Activated T-cell treated with anti-CD3 and anti-CD28 coated beads for 24 hours (primary cell): Measurements from ENCODE around the gene RPS18.
"Not testable (repeated sequence)": the region's sequence is repeated elsewhere in the genome, so short reads cannot be mapped to it uniquely, and the experiment has no call there.

Experiments
- DNase-seq: peaks from one replicate; pipeline ENCODE4 v3.0.0-alpha.2; 2020; ENCODE audit warnings: low read depth

Gene RPS18

GRCh38 chr6:33271468-33272274, at the start of gene RPS18, which contains the start of gene VPS52:
TSS of gene RPS18 (plus strand) at chr6:33272075. CDS start at chr6:33272120, 45 bp downstream.
TSS of gene VPS52 (minus strand) at chr6:33271876. CDS start at chr6:33271675, 201 bp downstream.
- DNase-seq = peak; percentile 90

DNA sequence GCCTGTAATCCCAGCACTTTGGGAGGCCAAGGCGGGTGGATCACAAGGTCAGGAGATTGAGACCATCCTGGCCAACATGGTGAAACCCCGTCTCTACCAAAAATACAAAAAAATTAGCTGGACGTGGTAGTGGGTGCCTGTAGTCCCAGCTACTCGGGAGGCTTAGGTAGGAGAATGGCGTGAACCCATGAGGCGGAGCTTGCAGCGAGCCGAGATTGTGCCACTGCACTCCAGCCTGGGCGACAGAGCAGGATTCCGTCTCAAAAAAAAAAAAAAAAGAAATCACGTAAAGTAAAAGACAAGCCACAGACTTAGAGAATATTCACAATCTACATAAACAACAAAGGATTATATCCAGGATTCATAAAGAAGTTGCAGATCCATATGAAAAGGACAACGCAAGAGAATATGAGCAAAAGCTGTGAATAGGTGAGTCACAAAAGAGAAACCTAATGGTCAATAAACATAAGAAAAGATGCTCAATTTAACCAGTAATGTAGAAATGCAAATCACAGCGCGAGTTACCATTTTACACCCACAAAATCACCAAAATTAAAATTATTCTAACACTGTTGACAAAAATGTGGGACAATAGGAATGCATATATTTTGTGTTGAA, 45.3 kb upstream of the RPS18 start:
- not testable (repeated sequence) for DNase-seq

DNA sequence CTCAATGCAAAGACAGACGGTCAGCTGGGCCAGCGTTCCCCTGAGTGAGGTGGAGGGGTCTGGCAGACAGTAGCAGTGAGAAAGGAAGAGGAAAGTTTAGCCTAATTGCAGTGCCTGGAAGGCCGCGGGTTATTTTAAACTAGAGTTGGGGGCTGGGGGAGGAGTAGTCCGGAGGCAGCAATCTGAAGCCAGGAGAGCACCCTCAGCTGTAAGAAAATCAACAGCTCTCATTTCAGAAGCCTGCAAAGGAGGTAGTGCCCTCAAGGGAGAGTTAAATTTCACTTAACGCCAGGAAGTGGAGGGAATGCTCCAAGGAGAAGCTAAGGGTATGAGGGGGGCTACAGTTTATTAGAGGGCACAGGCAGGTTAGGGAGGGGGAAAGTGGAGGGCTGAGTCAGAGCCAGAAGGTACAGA, 36.6 kb upstream of the RPS18 start:
- DNase-seq = no peak

GRCh38 chr6:33236328-33236727, 35.5 kb upstream of the RPS18 start:
- DNase-seq = no peak

DNA sequence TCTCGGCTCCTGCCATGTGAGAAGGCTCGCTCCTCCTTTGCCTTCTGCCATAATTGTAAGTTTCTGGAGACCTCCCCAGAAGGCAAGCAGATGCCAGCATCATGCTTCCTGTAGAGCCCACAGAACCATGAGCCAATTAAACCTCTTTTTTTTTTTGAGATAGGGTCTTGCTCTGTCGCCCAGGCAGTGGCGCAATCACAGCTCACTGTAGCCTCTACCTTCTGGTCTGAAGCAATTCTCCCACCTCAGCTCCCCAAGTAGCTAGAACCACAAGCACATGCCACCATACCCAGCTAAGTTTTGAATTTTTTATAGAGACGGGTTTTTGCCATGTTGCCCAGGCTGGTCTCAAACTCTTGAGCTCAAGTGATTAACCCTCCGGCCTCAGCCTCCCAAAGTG, 35.0 kb upstream of the RPS18 start:
- DNase-seq = no peak

DNA sequence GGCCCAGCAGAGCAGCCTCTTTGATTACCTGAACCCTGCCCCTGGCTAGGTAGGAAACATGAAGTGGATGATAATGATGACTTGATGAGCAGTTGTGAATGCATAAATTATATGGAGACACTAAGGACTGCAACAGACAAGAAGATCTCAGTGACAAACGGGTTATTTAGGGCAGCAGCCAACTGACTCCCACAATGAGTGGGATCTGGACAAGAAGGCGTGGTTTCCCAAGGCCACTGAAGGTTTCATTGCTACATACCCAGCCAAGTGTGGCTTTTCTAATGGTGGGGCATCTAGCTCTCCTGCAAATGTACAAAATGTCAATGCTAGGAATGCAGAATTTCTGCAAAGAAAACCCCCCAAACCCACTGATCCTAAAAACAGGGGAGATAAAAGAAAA, 34.1 kb upstream of the RPS18 start:
- DNase-seq = no peak

GRCh38 chr6:33241968-33242367, 29.9 kb upstream of the RPS18 start:
- DNase-seq = no peak

- DNase-seq = no peak
Observed at GRCh38 chr6:33243476-33243875, 28.4 kb upstream of the RPS18 start.

- peak; percentile 90 for DNase-seq
Observed at GRCh38 chr6:33247977-33248642, 23.8 kb upstream of the RPS18 start.

DNA sequence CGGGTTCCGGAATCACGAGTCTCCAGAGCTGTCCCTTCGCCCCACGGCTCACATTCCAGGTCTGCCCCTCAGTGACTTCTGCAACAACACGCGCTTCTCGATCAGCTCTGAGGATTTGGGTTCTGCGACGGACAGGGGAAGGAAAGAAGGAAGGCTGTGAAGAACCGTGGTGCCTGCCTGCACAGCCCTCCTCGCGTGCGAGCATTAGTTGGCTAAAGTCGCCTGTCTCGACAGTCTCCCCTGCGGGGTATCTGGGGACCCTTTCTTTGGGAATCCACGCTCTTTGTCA, 23.3 kb upstream of the RPS18 start:
- no peak for DNase-seq

GRCh38 chr6:33248932-33249731, 22.7 kb upstream of the RPS18 start:
- DNase-seq = peak; percentile 94

DNA sequence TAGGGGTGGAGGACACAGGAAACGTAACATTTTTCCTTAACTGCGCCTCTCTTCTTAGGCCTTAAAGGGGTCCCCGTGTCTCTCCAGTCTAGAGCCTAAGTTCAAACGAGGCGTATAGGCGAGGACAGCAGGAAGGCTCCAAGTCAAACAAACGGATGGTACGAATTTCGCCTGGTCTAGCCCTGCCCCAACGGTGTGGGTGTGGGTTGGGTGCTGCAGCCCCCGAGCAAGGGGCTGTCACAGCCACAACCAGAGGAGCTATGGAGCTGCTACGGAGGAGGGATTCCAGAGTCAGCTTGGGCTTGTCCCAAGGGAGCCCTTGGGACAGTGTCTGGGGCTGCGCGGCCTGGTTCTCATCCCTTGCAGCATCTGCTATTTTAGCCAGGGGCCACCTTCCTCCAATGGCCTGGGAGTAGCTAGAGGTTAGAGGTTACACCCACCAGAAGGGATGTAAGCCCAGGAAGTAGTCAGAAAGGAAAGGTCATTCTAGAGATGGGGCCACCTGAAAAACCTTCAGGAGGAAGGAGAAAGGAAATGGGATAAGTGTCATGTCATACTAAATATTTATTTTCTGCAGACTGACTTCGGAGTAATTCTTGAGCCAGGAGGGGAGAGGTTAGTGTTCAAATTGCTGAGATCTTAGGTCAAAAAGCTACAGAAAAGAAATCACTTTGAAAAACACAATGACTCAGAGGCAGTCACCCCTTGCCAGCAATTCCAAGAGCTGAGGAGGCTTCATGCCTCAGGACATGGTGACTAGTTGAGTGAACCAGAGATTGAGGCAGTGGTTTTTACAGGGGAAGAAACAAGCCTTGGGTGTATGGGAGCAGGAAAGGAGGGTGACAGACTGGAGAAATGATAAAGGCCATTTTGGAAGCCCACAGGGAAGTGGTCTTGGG, 21.9 kb upstream of the RPS18 start:
- no peak for DNase-seq

- DNase-seq = no peak
Observed at GRCh38 chr6:33250731-33251130, 21.1 kb upstream of the RPS18 start.

DNA sequence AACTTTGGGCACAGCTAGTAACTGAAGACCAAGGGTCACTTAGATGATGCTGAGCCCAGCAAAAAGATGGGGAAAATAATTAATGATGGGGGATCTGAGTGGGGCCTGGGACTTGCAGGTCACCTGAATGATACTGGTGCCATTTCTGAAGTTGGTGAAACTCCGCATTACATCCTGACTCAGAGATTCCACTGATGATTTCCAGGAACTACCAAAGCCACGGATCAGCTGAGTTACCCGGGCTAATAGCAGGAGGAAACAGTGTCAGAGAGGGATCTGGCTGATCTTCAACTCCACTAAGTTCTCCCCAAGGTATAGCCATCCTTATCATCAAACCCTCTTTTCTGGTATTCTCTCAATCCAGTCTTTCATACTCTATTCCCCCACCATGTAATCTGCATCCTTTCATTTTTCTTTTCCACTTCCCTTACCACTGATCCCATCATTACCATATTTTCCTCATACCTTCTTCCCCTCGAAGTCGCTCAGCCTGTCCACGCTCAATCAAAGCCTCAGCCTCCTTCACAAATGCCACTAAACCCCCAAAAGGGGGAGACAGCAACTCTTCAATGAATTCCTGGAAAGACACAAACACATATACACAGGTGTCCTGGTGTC, 20.4 kb upstream of the RPS18 start:
- DNase-seq = no peak

DNA sequence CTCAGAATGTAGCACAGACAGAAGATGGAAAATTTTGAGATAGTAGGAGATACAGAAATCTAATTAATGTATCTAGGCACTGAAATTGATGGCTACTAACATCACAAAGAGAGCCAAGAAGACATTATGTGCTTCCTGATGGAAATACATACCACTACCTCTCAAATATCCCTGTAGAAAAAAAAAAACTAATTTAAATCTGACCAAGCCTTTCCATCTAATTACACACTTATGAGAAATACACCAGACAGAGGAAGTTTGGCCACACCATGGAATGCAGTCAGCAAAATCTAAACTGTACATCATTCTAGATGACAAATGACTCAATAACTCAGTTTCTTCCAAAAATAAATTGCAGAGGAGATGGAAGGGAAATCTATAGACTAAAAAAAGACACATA, 19.1 kb upstream of the RPS18 start:
- no peak for DNase-seq

DNA sequence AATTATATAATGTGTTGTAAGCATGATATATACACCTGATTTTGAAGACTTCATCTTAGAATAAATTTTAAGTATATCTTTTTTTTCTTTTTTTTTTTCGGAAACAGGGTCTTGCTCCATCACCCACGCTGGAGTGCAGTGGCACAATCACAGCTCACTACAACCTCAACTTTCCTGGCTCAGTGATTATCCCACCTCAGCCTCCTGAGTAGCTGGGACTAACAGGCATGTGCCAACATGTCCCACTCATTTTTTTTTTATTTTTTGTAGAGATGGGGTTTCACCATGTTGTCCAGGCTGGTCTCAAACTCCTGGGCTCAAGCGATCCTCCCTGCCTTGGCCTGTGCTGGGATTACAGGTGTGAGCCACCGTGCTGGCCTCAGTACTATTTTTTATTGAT, 17.3 kb upstream of the RPS18 start:
- DNase-seq = no peak

- no peak for DNase-seq
Observed at GRCh38 chr6:33259032-33259431, 12.8 kb upstream of the RPS18 start.

- DNase-seq = not testable (repeated sequence)
Observed at GRCh38 chr6:33262490-33262889, 9.4 kb upstream of the RPS18 start.

GRCh38 chr6:33264015-33264414, 7.9 kb upstream of the RPS18 start:
- no peak for DNase-seq

DNA sequence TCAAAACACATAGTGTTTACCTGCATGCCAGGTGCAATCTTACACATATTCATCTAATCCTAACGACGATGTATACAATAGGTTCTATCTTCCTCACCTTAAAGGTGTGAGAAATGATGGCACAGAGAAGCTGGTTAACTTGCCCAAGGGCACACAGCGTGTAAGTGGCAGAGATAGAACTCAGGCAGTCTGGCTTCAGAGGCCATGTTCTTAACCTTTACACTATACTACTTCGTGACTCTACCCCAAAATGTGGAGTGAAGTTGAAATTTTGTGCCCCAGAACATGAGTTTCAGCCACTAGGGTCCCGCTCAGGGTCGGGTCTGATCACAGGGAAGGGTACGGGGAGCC, 783 bp upstream of the RPS18 start:
- no peak for DNase-seq
